GM10248 (cell line): Measurements from ENCODE around the gene MMS19.

Experiments used
- CTCF ChIA-PET: fragments of 300-600 bp; sonication (Branson Sonifier 250); formaldehyde crosslinking; extraction: SDS; loops from one replicate; lab custom pipeline; 2021; ENCODE audit warnings: antibody characterized with exemption; lab: Yijun Ruan, JAX
- POLR2A ChIA-PET: fragments of 350-650 bp; sonication (Branson Sonifier 250); formaldehyde crosslinking; extraction: SDS; loops from one replicate; lab custom pipeline; 2020; ENCODE audit warnings: antibody characterized with exemption; lab: Yijun Ruan, JAX
- DNase-seq: peaks from one replicate; pipeline ENCODE4 v3.0.0; 2012; ENCODE audit errors: extremely low spot score
- TF ChIP-seq, protein P1 (sequence below): IDR thresholded peaks from 2 replicates; pipeline ENCODE4 v1.5.1; 2012; ENCODE audit warnings: mild to moderate bottlenecking, low read depth; ENCODE audit errors: extremely low read depth, missing control alignments, control extremely low read depth

The MMS19 gene

DNA sequence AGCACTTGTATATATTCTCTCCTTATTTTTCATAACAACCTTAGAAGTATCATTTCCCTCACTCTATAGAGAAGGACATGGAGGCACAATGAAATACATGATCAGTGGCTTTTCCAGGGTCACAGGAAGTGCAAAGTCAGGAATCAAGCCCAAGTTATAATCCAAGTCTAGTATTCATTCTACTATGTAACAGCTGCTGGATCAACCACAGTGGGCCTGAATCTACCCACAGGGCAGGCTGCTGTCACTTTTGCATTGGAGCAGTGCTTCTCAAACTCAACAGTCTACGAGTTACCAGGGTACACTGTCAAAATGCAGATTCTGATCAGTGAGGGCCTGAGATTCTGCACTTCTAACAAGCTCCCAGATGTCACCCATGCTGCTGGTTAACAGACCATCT is 34.0 kb downstream of the MMS19 start:
- CTCF ChIA-PET, result interaction anchor here (0.5 to 8.7 kb wide), 10 partner anchors 8 to 183 kb away, joined by 3 to 44 read pairs (median 3); no protein-coding TSS in a partner anchor
- DNase-seq, result no peak
- POLR2A ChIA-PET, result interaction anchor here (0.6 kb wide), 1 partner anchor 85 kb away, joined by 3 read pairs; no protein-coding TSS in a partner anchor
- TF ChIP-seq, protein P1, sequence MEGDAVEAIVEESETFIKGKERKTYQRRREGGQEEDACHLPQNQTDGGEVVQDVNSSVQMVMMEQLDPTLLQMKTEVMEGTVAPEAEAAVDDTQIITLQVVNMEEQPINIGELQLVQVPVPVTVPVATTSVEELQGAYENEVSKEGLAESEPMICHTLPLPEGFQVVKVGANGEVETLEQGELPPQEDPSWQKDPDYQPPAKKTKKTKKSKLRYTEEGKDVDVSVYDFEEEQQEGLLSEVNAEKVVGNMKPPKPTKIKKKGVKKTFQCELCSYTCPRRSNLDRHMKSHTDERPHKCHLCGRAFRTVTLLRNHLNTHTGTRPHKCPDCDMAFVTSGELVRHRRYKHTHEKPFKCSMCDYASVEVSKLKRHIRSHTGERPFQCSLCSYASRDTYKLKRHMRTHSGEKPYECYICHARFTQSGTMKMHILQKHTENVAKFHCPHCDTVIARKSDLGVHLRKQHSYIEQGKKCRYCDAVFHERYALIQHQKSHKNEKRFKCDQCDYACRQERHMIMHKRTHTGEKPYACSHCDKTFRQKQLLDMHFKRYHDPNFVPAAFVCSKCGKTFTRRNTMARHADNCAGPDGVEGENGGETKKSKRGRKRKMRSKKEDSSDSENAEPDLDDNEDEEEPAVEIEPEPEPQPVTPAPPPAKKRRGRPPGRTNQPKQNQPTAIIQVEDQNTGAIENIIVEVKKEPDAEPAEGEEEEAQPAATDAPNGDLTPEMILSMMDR, result no peak

DNA sequence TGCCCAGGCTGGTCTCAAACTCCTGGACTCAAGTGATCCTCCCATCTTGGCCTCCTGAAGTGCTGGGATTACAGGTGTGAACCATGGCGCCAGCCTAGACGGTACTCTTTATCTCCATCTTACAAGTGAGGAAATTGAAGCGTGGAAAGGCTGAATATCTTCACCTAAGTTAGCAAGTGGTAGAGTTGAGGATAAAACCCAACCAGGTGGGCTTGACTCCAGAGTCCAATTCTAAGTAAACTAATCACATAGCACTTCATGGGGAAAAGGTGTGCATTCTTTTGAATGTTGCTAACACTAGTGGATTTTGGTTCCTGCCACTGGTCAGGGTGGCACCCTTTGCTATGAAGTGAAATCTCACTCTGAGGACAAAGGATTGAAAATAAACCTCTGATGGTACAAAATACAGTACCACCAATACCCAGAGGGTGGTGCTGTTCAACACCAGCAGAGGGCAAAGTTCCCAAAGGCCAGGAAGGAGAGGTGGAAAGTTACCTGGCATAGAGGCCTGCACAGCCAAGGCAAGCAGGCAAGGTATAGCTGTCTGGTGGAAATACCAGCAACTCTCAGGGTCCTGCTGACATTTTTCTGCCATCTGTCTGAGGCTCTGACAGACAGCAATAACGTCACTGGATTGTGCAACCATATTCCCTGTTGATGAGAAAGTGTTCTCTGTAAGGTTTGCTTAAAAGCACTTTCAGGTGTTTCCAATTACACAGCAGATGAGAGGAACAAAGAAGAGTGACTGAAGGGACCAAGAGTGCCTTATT is 34.7 kb downstream of the MMS19 start:
- POLR2A ChIA-PET, result interaction anchor here (0.6 kb wide), 1 partner anchor 86 kb away, joined by 3 read pairs; no protein-coding TSS in a partner anchor
- CTCF ChIA-PET, result interaction anchor here (0.5 to 8.7 kb wide), 7 partner anchors 10 to 184 kb away, joined by 3 to 44 read pairs (median 8); no protein-coding TSS in a partner anchor
- peak; percentile 58 for DNase-seq
- TF ChIP-seq, protein P1, result peak; percentile 75

- CTCF ChIA-PET, result interaction anchor here (1.0 to 8.7 kb wide), 3 partner anchors 75 to 183 kb away, joined by 3 to 44 read pairs (median 3); no protein-coding TSS in a partner anchor
- POLR2A ChIA-PET, result no interaction called here
- TF ChIP-seq, protein P1, result no peak
- no peak for DNase-seq
Measured at GRCh38 chr10:97462309-97462708, 35.9 kb downstream of the MMS19 start.

GRCh38 chr10:97459933-97460332 is 38.3 kb downstream of the MMS19 start:
- CTCF ChIA-PET, result interaction anchor here (1.0 to 8.7 kb wide), 3 partner anchors 14 to 93 kb away, joined by 3 to 44 read pairs (median 3); no protein-coding TSS in a partner anchor
- POLR2A ChIA-PET, result no interaction called here
- DNase-seq, result no peak
- TF ChIP-seq, protein P1, result no peak

- CTCF ChIA-PET, result interaction anchor here (1.0 to 8.7 kb wide), 3 partner anchors 15 to 94 kb away, joined by 3 to 44 read pairs (median 3); no protein-coding TSS in a partner anchor
- no peak for DNase-seq
- POLR2A ChIA-PET, result no interaction called here
- TF ChIP-seq, protein P1, result no peak
Measured at GRCh38 chr10:97459111-97459510, 39.1 kb downstream of the MMS19 start.

- ChIA-PET POLR2A (no interaction called here), CTCF (interaction anchor here (0.5 to 1.3 kb wide), 4 partner anchors 8 to 126 kb away, joined by 3 to 5 read pairs (median 4); no protein-coding TSS in a partner anchor)
- TF ChIP-seq, protein P1, result no peak
- no peak for DNase-seq
Measured at GRCh38 chr10:97456686-97457065, 41.5 kb downstream of the MMS19 start.
